ACHN (cell line): ENCODE data around the gene SAMD3.
"Not testable (repeated sequence)": the region's sequence is repeated elsewhere in the genome, so short reads cannot be mapped to it uniquely, and the experiment has no call there.

Source experiments
- DNase-seq: peaks from one replicate; pipeline ENCODE4 v3.0.0-alpha.2; 2015
- in situ Hi-C: cut with HindIII; loops from 2 replicates; pipeline ENCODE4 v1.10.0; 2017; ENCODE audit warnings: low sequenced_read_pairs, low pct_ligation_motif_present, low pct_unique_long_range_greater_than_20kb

SAMD3 gene

DNA sequence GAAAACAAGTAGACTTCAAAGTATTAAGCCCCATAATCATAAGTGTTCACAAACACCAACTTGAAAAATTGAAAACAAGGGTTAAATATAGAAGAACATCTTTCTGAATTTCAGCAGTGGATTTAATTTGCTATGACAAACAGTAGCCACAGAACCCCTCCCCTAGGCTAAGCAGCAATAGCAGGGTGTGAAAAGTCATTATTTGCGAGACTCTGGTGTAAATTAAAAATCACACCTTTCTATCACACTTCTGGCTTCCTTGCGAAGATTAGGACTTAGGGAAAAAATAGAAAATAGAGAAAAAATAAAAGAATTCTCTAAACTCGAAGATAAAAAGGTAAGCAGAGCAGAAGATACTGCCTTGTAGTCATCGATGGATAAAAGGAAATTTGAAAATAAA is 6.1 kb downstream of the SAMD3 start:
- in situ Hi-C loops: no loop called here
- no peak for DNase-seq

GRCh38 chr6:130215526-130215925 is 7.2 kb downstream of the SAMD3 start:
- in situ Hi-C loops: no loop called here
- no peak for DNase-seq

- DNase-seq: no peak
- in situ Hi-C loops: no loop called here
These were observed 10.4 kb downstream of the SAMD3 start for GRCh38 chr6:130212215-130212874.

DNA sequence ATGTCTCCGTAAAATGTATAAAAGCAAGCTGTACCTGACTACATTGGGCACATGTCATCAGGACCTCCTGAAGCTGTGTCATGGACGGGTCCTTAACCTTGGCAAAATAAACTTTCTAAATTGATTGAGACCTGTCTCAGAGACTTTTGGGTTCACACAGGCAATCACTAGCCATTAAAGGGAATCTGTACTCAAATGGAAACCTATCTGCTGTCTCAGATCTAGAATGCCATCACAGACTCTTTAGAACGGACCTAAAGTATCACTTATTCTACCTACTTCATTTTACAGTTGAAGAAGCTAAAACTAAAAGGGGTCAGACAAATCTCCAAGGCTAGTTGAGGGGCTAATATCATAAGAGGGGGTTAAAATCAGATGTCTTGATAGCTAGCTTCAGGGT is 11.1 kb downstream of the SAMD3 start:
- no peak for DNase-seq
- in situ Hi-C loops: no loop called here

- DNase-seq: no peak
- in situ Hi-C loops: no loop called here
These were observed 14.6 kb downstream of the SAMD3 start for GRCh38 chr6:130207979-130208649.

GRCh38 chr6:130206479-130206878 is 16.3 kb downstream of the SAMD3 start:
- no peak for DNase-seq
- in situ Hi-C loops: no loop called here

- in situ Hi-C loops: no loop called here
These were observed 18.4 kb downstream of the SAMD3 start for GRCh38 chr6:130204322-130204721.

DNA sequence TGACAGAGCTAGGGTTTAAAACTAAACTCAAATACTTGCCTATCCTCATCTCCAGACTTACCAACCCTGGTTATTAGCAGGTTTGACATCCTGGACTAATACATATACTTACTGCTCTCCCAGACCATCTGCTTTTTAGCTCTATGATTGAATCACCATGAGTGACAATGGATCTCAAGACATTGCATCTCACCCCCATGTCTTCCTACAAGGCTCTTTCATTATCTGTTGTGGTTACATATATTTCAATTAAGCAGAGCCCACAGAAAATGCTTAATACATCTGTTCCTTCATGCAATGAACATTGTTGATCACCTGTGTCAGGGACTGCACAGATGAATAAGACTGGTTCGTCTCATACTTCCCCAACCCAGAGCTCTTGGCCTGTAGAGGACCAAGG is 19.4 kb downstream of the SAMD3 start:
- DNase-seq: no peak
- in situ Hi-C loops: no loop called here

More at GRCh38 chr6:130204322-130204721, 18.4 kb downstream of the SAMD3 start:
- no peak for DNase-seq

DNA sequence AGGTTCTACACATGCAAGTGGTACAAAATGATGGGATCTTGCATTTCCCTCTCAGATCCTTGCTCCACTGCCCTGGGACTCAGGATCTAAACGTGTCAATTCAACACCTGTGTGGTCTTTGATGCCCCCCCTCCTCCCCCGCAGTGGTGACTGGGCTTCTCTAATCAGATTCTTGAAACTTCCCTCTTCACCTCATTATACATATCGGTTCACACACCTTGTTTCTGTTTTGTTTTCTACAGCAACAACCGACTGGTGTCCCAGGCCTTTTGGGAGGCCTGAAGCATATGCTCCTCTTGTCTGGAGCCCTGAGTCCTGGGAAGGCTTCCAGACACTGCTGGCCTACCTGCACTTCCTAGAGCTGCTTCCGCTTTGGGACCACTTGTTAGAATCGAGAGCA is 20.0 kb downstream of the SAMD3 start:
- in situ Hi-C loops: no loop called here
- DNase-seq: no peak

DNA sequence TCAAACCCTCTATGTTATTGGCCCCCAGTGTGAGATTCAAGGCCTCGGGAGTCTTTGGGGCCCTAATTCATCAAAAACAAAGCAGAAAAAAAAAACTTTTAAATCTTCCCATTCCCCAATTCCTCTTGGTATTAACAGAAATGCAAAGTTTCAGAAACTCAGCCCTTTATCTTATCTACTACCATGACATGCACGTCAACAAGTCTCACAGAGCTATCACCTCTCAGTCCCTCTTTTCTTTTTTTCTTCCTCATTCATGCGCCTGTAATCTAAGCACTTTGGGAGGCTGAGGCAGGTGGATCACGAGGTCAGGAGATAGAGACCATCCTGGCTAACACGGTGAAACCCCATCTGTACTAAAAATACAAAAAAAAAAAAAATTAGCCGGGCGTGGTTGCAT is 22.7 kb downstream of the SAMD3 start:
- no peak for DNase-seq
- in situ Hi-C loops: no loop called here

DNA sequence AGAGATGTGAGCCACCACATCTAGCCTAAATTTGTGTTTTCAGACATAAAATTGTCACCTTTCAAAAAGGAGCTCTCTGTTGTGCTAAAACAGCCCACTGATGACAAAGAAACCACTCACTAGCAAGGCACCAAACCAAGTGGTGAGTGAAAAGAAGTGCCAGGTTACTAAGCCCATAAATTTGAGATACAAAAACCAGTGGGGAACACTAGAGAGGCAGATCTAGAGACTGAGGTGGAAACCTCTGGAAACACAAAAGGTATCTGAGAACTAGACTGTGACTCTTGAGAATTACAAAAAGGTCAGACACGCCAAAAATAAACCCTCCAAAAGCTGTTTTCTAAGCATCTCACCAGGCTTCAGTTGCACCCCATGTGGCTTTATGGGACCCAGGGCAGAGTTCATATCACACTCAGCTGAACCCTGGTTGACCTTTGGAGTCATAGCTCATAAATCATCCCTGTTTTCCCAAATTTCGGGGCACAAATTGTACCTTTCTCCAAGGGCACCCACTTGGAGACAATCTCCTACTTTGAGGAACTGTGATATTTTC is 24.2 kb downstream of the SAMD3 start:
- no peak for DNase-seq
- in situ Hi-C loops: no loop called here

- DNase-seq, in situ Hi-C loops: not testable (repeated sequence)
These were observed 24.8 kb downstream of the SAMD3 start for GRCh38 chr6:130197816-130198482.

GRCh38 chr6:130194434-130194833 is 28.3 kb downstream of the SAMD3 start:
- DNase-seq, in situ Hi-C loops: not testable (repeated sequence)

DNA sequence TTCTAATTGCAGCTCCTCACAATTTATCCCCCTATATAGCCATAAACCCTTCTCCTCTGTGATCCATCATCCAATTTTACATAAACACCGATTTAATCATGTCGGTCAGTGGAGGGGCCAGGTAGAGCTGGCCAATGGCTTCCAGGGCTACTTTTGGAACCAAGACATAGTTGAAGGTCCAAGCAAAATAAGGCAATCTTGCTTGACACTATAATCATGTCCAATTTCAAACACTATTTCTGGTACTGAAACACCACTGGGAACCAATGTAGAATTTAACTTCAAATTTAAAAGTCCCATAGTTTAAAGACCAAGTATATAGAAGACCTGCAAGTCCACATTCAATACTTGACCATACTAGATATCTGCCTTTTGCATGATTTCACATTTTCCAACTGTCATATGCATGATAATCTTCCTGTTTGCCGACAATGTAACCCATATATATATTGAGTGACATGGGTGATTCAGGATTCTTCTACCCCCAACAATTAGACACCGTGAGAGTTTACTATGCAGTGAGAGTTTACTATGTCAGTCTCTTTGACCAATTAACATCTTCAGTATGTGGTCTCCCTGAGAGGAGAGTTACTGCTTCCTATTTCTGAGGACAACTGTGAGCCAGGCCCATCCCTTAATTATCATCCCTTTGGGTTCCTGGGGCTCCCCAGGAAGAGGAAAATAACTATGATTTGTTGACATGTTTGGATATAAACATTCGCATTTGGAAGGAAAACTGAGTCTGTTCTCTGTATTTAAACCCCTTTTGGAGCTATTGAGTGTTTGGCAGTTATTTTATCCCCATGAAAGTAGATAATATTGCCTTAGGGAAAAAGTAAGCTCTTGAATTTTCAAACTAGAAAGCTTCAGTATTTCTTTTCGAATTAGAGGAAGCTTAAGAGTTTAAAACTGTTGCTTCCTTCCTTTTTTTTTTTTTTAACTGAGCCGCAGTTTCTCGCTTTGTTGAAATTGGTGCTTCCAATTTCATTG is 31.8 kb downstream of the SAMD3 start:
- in situ Hi-C loops: no loop called here
- DNase-seq: no peak

DNA sequence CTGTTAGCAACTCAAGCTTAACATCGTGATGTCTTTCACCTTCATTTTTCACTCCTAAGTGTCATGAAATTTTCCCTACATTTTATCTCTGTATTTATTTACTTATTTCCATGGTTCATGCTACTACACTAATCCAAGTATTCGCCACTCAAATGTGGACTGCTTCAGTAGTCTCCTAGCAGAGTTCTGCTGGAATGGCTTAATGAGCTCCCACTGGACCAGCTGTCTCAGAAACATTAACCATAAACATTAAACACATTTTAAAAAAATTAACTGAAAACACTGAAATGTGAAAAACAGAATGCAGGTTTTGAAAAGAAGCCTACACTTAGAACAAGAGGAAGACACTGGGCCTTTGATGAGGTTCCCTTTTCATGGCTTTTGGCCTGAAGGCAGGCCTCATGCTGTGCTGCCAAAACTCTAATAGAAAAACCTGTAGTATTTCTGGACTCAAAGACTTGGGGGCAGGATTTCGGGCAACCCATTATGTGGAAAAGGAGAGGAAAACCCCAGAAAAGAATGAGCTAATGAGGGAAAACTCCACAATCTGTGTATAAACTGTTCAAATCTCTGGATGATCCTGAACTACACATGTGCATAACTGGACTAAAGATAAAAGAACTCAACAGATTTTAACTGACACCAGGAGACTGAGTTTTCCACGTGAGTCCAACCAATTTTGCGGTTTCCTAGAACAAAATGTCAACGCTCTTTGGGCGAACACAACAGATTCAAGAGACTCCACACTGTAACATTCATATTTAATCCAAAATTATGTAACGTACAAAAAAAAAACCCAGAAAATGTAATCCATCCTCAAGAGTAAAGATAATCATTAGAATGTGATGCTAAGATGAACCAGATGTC is 33.0 kb downstream of the SAMD3 start:
- in situ Hi-C loops: no loop called here
- DNase-seq: no peak

DNA sequence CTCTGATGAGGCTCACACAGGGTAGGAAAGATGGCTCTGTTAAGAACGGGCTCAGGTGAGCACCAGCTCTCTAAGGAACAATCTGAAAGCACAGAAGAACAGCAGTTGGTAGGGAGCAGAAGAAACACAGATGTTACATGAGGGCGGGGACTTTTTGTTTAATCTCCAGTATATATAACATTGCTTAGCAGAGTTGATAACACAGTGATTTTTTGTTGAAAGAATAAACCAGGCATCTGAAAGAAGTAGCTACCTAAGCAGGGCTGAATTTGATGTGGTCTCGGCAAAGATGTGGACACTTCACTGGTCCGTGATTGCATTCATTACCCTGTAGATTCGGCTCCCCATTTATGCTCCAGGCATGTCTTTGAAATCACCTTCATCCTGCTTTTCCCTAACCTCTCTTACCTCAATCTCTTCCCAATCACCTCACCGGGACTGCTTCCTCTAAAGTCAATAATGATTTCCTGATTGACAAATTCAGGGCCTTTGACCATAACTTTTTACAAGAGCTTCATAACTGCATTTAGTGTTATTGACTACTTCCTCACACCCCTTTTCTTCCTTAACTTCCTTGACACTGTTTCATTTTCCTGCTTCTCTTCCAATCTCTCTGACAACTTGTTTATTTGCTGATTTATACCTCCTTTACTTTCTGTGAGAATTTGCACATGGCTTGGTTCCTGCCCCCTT is 34.4 kb downstream of the SAMD3 start:
- no peak for DNase-seq
- in situ Hi-C loops: no loop called here
